ENCODE measurements around the gene BAIAP2L2.
"Not testable (repeated sequence)": the region's sequence is repeated elsewhere in the genome, so short reads cannot be mapped to it uniquely, and the experiment has no call there.

The BAIAP2L2 gene

GRCh38 chr22:38050720-38051119 is 59.8 kb downstream of the BAIAP2L2 start:
- no peak for DNase-seq (ENCODE audit: low read depth)
- H3K4me3 ChIP-seq (ENCODE audit: low read depth, low read length): no peak overlapping the region

- no peak for DNase-seq (ENCODE audit: low read depth)
- no peak overlapping the region for H3K4me3 ChIP-seq (ENCODE audit: low read depth, low read length)
Observed at GRCh38 chr22:38049812-38050619, 60.5 kb downstream of the BAIAP2L2 start.

- DNase-seq (ENCODE audit: low read depth): no peak
Observed at GRCh38 chr22:38046070-38046748, 64.3 kb downstream of the BAIAP2L2 start.

GRCh38 chr22:38043151-38044039 is 67.1 kb downstream of the BAIAP2L2 start:
- H3K4me3 ChIP-seq (ENCODE audit: low read depth, low read length): no peak overlapping the region
- no peak for DNase-seq (ENCODE audit: low read depth)

More at GRCh38 chr22:38046070-38046748, 64.3 kb downstream of the BAIAP2L2 start:
- H3K4me3 ChIP-seq (ENCODE audit: low read depth, low read length): no peak overlapping the region

- H3K4me3 ChIP-seq (ENCODE audit: low read depth, low read length): no peak overlapping the region
- no peak for DNase-seq (ENCODE audit: low read depth)
Observed at GRCh38 chr22:38042488-38042790, 68.0 kb downstream of the BAIAP2L2 start.

- no peak overlapping the region for H3K4me3 ChIP-seq (ENCODE audit: low read depth, low read length)
- DNase-seq (ENCODE audit: low read depth): no peak
Observed at GRCh38 chr22:38041760-38042487, 68.6 kb downstream of the BAIAP2L2 start.

- H3K4me3 ChIP-seq (ENCODE audit: low read depth, low read length): no peak overlapping the region
- no peak for DNase-seq (ENCODE audit: low read depth)
Observed at GRCh38 chr22:38040953-38041759, 69.3 kb downstream of the BAIAP2L2 start.

GRCh38 chr22:38038890-38039812 is 71.3 kb downstream of the BAIAP2L2 start:
- DNase-seq (ENCODE audit: low read depth): no peak
- no peak overlapping the region for H3K4me3 ChIP-seq (ENCODE audit: low read depth, low read length)

- no peak overlapping the region for H3K4me3 ChIP-seq (ENCODE audit: low read depth, low read length)
- DNase-seq (ENCODE audit: low read depth): no peak
Observed at GRCh38 chr22:38038426-38038825, 72.1 kb downstream of the BAIAP2L2 start.

- H3K4me3 ChIP-seq (ENCODE audit: low read depth, low read length); DNase-seq (ENCODE audit: low read depth): not testable (repeated sequence)
Observed at GRCh38 chr22:38037367-38038150, 72.9 kb downstream of the BAIAP2L2 start.

- no peak overlapping the region for H3K4me3 ChIP-seq (ENCODE audit: low read depth, low read length)
- no peak for DNase-seq (ENCODE audit: low read depth)
Observed at GRCh38 chr22:38036392-38037062, 74.0 kb downstream of the BAIAP2L2 start.

GRCh38 chr22:38035530-38035885 is 75.0 kb downstream of the BAIAP2L2 start:
- DNase-seq (ENCODE audit: low read depth): no peak
- H3K4me3 ChIP-seq (ENCODE audit: low read depth, low read length): no peak overlapping the region
